ENCODE measurements around the gene RSPO4. TPM values are rescaled to one million over a fixed set of nuclear protein-coding genes. Genes with fewer than 3 reads are reported as not detected.

RSPO4 gene
- total and polyA plus RNA-seq, 2 of the 8 experiments (the other 6 are each of a cell fraction or from before 2014, with no cell fraction given): 3.4 to 6.4 TPM

DNA sequence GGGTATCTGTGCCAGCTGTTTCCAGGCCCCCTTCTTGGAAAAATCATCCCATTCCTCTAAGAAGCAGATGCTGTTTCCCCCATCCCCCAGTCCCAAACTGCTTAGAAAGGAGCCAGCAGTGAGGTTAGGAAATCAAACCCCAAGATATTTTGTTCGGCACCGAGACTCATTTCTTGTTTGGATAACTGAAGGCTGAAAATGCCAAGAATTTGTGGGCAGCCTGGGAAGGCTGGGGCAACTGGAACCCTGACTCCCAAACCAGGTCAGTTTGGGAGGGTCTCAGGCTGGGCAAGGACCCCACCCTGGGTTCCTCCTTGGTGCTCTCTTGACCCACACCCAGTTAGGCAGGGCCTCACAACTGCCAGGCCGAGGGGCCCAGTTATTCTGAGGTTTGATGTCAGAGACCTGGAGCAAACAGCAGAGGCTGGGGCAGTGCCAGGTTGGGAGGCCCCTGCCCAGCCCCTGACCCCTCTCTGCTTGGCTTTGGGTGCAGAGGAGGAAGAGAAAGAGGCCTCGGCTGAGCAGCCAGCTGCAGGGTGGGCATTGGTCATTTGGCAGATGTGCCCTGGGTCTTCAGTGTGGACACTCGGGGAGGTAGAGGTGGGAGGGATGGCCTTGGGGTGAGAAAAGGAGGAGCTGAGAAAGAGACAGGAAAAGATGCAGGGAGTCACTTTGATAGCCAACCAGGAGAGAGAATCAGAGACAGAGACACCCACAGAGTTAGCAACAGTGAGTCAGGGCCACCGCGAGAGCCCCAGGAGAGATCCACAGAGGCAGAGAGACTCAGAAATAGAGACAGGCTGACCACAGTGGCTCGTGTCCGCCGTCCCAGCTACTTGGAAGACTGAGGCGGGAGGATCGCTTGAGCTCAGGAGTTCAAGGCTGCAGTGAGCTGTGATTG, 91.0 kb downstream of the RSPO4 start (continued):
- TF ChIP-seq, protein P1, sequence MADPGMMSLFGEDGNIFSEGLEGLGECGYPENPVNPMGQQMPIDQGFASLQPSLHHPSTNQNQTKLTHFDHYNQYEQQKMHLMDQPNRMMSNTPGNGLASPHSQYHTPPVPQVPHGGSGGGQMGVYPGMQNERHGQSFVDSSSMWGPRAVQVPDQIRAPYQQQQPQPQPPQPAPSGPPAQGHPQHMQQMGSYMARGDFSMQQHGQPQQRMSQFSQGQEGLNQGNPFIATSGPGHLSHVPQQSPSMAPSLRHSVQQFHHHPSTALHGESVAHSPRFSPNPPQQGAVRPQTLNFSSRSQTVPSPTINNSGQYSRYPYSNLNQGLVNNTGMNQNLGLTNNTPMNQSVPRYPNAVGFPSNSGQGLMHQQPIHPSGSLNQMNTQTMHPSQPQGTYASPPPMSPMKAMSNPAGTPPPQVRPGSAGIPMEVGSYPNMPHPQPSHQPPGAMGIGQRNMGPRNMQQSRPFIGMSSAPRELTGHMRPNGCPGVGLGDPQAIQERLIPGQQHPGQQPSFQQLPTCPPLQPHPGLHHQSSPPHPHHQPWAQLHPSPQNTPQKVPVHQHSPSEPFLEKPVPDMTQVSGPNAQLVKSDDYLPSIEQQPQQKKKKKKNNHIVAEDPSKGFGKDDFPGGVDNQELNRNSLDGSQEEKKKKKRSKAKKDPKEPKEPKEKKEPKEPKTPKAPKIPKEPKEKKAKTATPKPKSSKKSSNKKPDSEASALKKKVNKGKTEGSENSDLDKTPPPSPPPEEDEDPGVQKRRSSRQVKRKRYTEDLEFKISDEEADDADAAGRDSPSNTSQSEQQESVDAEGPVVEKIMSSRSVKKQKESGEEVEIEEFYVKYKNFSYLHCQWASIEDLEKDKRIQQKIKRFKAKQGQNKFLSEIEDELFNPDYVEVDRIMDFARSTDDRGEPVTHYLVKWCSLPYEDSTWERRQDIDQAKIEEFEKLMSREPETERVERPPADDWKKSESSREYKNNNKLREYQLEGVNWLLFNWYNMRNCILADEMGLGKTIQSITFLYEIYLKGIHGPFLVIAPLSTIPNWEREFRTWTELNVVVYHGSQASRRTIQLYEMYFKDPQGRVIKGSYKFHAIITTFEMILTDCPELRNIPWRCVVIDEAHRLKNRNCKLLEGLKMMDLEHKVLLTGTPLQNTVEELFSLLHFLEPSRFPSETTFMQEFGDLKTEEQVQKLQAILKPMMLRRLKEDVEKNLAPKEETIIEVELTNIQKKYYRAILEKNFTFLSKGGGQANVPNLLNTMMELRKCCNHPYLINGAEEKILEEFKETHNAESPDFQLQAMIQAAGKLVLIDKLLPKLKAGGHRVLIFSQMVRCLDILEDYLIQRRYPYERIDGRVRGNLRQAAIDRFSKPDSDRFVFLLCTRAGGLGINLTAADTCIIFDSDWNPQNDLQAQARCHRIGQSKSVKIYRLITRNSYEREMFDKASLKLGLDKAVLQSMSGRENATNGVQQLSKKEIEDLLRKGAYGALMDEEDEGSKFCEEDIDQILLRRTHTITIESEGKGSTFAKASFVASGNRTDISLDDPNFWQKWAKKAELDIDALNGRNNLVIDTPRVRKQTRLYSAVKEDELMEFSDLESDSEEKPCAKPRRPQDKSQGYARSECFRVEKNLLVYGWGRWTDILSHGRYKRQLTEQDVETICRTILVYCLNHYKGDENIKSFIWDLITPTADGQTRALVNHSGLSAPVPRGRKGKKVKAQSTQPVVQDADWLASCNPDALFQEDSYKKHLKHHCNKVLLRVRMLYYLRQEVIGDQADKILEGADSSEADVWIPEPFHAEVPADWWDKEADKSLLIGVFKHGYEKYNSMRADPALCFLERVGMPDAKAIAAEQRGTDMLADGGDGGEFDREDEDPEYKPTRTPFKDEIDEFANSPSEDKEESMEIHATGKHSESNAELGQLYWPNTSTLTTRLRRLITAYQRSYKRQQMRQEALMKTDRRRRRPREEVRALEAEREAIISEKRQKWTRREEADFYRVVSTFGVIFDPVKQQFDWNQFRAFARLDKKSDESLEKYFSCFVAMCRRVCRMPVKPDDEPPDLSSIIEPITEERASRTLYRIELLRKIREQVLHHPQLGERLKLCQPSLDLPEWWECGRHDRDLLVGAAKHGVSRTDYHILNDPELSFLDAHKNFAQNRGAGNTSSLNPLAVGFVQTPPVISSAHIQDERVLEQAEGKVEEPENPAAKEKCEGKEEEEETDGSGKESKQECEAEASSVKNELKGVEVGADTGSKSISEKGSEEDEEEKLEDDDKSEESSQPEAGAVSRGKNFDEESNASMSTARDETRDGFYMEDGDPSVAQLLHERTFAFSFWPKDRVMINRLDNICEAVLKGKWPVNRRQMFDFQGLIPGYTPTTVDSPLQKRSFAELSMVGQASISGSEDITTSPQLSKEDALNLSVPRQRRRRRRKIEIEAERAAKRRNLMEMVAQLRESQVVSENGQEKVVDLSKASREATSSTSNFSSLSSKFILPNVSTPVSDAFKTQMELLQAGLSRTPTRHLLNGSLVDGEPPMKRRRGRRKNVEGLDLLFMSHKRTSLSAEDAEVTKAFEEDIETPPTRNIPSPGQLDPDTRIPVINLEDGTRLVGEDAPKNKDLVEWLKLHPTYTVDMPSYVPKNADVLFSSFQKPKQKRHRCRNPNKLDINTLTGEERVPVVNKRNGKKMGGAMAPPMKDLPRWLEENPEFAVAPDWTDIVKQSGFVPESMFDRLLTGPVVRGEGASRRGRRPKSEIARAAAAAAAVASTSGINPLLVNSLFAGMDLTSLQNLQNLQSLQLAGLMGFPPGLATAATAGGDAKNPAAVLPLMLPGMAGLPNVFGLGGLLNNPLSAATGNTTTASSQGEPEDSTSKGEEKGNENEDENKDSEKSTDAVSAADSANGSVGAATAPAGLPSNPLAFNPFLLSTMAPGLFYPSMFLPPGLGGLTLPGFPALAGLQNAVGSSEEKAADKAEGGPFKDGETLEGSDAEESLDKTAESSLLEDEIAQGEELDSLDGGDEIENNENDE (IDR thresholded peaks at IDR 0.05; ENCODE audit: insufficient replicate concordance, low read length): no peak
- no peak for TF ChIP-seq JUND (IDR thresholded peaks at IDR 0.05; ENCODE audit: low read length)
- no peak for TF ChIP-seq BRCA1 (IDR thresholded peaks at IDR 0.05; ENCODE audit: low read depth, low read length)
- TF ChIP-seq CEBPB (IDR thresholded peaks at IDR 0.05; ENCODE audit: low read depth, low read length): no peak

Measured in H1 (cell line).